ENCODE data around the gene C1orf74.

- TF ChIP-seq CTCF (IDR thresholded peaks at IDR 0.05; ENCODE audit: insufficient read depth, low read length) (no peak), POLR2AphosphoS5 (IDR thresholded peaks at IDR 0.05; ENCODE audit: low read depth) (no peak), REST (IDR thresholded peaks at IDR 0.05; ENCODE audit: insufficient replicate concordance, low read depth) (no peak), GABPA (IDR thresholded peaks at IDR 0.05; ENCODE audit: low read depth) (no peak)
Measured at GRCh38 chr1:209809611-209810010, 25.3 kb upstream of the C1orf74 start.

Data from HL-60 (cell line).